ENCODE measurements around the gene URB1. TPM values are rescaled to one million over a fixed set of nuclear protein-coding genes. Genes with fewer than 3 reads are reported as not detected.

URB1 gene
- total and polyA plus RNA-seq, 2 donors (not counting 3 experiments of a cell fraction or from before 2014, with no cell fraction given), result 8.0 to 27.3 TPM

DNA sequence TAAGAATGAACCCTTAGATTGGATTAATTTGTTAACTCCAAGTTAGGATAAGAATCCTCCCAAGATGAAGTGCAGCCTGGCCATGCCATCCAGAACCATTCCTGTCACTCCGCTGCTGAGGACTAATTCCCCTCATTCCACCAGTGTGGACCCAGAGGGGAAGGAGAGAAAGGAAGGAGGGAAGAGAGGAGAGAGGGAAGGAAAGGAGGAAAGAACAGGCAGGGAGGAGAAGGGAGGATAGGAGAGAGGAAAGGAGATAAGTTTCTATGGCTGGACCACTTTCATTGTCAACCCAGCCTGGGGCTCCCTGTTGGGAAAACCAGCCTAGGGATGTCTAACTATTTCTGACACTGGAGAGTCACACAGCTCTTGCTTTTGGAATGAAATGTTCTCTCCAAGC is 89.4 kb downstream of the URB1 start:
- H4K20me1 ChIP-seq (replicated peaks; ENCODE audit: control insufficient read depth, extremely low read depth, insufficient read depth, low read length), result no peaks in the 10 kb centered on the region
- no peaks in the 10 kb centered on the region for H3K9me1 ChIP-seq (replicated peaks; ENCODE audit: control insufficient read depth, extremely low read depth, insufficient read depth, low read length)
- H3K4me1 ChIP-seq (ENCODE audit: control insufficient read depth, extremely low read depth, insufficient read depth, low read length), result no peaks in the 10 kb centered on the region
- H3K36me3 ChIP-seq (ENCODE audit: control insufficient read depth in 2 of 2, extremely low read depth in 1 of 2, insufficient read depth in 2 of 2, low read length in 2 of 2), result no peaks in the 10 kb centered on the region
- ChIA-PET CTCF (no interaction called here), POLR2A (no interaction called here)
- no peak overlapping the region for H3K9ac ChIP-seq (replicated peaks; ENCODE audit: extremely low read depth, insufficient read depth, low read length)
- no peak overlapping the region for H2AFZ ChIP-seq (ENCODE audit: low read depth, low read length)
- H3K9me3 ChIP-seq (replicated peaks; ENCODE audit: control insufficient read depth, insufficient read depth, low read length), result no peaks in the 10 kb centered on the region
- BruUV-seq (replicated peaks), result no TSS peak
- TF ChIP-seq POLR2A (IDR thresholded peaks at IDR 0.05; ENCODE audit: low read depth, low read length), result no peak
- no peak for TF ChIP-seq JUN (IDR thresholded peaks at IDR 0.05; ENCODE audit: borderline replicate concordance, insufficient read depth, insufficient read length, low read depth)
- TF ChIP-seq GATA2 (IDR thresholded peaks at IDR 0.05; ENCODE audit: insufficient read depth, insufficient read length, low read depth, low read length), result no peak
- TF ChIP-seq, protein P1, sequence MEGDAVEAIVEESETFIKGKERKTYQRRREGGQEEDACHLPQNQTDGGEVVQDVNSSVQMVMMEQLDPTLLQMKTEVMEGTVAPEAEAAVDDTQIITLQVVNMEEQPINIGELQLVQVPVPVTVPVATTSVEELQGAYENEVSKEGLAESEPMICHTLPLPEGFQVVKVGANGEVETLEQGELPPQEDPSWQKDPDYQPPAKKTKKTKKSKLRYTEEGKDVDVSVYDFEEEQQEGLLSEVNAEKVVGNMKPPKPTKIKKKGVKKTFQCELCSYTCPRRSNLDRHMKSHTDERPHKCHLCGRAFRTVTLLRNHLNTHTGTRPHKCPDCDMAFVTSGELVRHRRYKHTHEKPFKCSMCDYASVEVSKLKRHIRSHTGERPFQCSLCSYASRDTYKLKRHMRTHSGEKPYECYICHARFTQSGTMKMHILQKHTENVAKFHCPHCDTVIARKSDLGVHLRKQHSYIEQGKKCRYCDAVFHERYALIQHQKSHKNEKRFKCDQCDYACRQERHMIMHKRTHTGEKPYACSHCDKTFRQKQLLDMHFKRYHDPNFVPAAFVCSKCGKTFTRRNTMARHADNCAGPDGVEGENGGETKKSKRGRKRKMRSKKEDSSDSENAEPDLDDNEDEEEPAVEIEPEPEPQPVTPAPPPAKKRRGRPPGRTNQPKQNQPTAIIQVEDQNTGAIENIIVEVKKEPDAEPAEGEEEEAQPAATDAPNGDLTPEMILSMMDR (IDR thresholded peaks at IDR 0.05; ENCODE audit: extremely low read depth in 1 of 2, insufficient read depth in 1 of 2, low read depth in 1 of 2, low read length in 2 of 2), result no peak
- TF ChIP-seq FOS (IDR thresholded peaks at IDR 0.05; ENCODE audit: borderline replicate concordance, insufficient read depth, low read length), result no peak
- TF ChIP-seq EZH2 (IDR thresholded peaks at IDR 0.05; ENCODE audit: borderline replicate concordance, low read depth, low read length, severe bottlenecking), result no peak
- TF ChIP-seq POLR2AphosphoS5 (IDR thresholded peaks at IDR 0.05; ENCODE audit: insufficient read depth, low read depth, low read length), result no peak
- TF ChIP-seq, protein P2, sequence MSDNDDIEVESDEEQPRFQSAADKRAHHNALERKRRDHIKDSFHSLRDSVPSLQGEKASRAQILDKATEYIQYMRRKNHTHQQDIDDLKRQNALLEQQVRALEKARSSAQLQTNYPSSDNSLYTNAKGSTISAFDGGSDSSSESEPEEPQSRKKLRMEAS (IDR thresholded peaks at IDR 0.05; ENCODE audit: insufficient read depth, insufficient read length), result no peak
- no peak for TF ChIP-seq MYC (IDR thresholded peaks at IDR 0.05; ENCODE audit: low read depth, low read length)
- no peak overlapping the region for H3K4me3 ChIP-seq (replicated peaks in 1 of 3; ENCODE audit: insufficient read depth in 1 of 3, low read depth in 1 of 3, low read length in 3 of 3)
- no peaks in the 10 kb centered on the region for H3K27me3 ChIP-seq (ENCODE audit: control insufficient read depth in 2 of 2, insufficient read depth in 2 of 2, low read length in 2 of 2)
- dilution Hi-C loops (cut with MboI; ENCODE audit: extremely low pct_ligation_motif_present, low sequenced_read_pairs), result no loop called here
- intact Hi-C loops (cut with micrococcal nuclease), result no loop called here
- no peak overlapping the region for H3K27ac ChIP-seq (ENCODE audit: insufficient read depth, low read depth, low read length)
- H3K4me2 ChIP-seq (ENCODE audit: insufficient read depth, low read length), result no peak overlapping the region
- DNase-seq (ENCODE audit: low read depth, low spot score) (no peak), FAIRE-seq (no peak)
- H3K79me2 ChIP-seq (ENCODE audit: control insufficient read depth, insufficient read depth, low read length), result no peaks in the 10 kb centered on the region

Data from endothelial cell of umbilical vein (primary cell).